ENCODE data around the gene SCAMP4.

DNA sequence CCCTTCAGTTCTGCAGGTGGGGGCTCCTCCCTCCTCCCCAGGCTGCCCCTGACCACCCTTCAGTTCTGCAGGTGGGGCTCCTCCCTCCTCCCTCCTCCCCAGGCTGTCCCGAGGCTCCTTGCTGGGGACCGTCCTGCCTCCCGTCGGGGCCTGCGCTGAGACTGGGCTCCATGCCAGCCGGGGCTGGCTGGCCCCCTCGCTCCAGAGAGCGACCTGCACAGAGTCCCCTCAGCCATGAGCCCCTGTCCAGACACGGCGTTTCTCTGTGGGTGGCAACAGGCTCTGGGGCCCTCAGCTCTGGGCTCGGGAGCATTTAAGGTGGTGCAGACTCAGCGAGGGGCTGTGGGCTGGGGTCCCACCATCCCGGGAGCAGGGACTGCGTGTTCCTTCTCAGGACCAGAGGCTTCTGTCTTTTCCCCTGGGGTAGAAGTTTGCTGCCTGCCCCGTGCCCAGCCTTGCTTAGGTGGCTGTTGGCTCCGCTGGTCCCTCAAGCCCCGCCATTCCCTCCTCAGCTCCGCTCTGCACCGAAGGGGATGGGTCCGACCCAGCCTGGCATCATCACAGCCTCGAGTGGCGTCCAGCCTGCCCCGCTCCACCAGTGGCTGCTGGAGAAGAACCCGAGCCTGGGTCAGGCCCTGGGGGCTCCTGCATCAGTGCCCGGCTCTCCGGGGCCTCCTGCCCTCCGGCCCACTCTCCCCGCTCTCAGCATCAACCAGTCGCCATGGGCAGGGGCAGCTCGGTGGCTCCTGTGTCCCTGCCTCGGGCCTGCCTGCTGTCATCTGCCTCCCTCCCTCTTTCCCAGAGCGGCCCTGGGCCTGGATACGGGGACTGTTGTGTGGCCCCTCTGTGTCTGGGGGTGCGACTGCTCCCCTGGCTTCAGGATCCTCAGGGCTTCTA is 63.3 kb downstream of the SCAMP4 start:
- TF ChIP-seq, protein P1, sequence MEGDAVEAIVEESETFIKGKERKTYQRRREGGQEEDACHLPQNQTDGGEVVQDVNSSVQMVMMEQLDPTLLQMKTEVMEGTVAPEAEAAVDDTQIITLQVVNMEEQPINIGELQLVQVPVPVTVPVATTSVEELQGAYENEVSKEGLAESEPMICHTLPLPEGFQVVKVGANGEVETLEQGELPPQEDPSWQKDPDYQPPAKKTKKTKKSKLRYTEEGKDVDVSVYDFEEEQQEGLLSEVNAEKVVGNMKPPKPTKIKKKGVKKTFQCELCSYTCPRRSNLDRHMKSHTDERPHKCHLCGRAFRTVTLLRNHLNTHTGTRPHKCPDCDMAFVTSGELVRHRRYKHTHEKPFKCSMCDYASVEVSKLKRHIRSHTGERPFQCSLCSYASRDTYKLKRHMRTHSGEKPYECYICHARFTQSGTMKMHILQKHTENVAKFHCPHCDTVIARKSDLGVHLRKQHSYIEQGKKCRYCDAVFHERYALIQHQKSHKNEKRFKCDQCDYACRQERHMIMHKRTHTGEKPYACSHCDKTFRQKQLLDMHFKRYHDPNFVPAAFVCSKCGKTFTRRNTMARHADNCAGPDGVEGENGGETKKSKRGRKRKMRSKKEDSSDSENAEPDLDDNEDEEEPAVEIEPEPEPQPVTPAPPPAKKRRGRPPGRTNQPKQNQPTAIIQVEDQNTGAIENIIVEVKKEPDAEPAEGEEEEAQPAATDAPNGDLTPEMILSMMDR (IDR thresholded peaks at IDR 0.05), result no peak
- TF ChIP-seq POLR2AphosphoS5 (IDR thresholded peaks at IDR 0.05) (no peak), POLR2A (IDR thresholded peaks at IDR 0.05) (no peak), EP300 (IDR thresholded peaks at IDR 0.05) (no peak)
